D721Med (cell line): ENCODE data around the gene CCDC85C.

Experiments used
- DNase-seq: peaks from one replicate; pipeline ENCODE4 v3.0.0; 2011; ENCODE audit warnings: low spot score; ENCODE audit not compliant: insufficient read length
- FAIRE-seq: peaks from 2 replicates; lab custom pipeline; 2011; peaks lifted over from hg19 to GRCh38; lab: Jason Lieb, UNC
- TF ChIP-seq, protein P1 (sequence below): IDR thresholded peaks from 2 replicates; pipeline ENCODE4 v1.5.1; 2012; ENCODE audit warnings: mild to moderate bottlenecking, control low read depth; ENCODE audit not compliant: insufficient read depth; ENCODE audit errors: missing control alignments

Gene CCDC85C

DNA sequence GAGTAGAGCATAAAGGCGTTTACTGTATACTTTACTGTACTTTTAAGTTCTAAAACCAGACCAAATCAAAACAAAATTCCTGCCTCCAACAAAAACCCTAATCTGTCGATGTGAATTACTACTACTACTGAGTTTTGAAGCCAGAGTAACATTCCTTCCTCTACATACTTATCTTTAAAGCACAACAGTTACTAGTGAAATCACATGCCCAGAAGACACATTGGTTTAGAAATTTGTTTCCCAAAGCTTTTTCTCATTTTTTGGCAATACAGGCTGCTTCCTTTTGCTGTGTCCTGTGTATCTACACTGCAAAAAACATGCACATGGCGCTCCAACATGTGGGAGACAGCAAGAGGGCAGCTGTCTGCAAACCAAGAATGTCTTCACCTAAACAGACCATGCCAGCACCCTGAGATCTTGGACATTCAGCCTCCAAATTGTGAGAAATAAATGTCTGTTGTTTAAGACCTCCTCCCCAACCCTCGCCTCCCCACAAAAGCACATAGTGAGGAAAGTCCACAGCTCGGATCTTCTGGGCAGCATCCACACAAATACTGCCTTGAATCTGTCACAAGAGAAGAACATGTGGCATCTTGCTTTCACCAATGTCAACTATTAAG lies 144.4 kb downstream of the CCDC85C start:
- TF ChIP-seq, protein P1, sequence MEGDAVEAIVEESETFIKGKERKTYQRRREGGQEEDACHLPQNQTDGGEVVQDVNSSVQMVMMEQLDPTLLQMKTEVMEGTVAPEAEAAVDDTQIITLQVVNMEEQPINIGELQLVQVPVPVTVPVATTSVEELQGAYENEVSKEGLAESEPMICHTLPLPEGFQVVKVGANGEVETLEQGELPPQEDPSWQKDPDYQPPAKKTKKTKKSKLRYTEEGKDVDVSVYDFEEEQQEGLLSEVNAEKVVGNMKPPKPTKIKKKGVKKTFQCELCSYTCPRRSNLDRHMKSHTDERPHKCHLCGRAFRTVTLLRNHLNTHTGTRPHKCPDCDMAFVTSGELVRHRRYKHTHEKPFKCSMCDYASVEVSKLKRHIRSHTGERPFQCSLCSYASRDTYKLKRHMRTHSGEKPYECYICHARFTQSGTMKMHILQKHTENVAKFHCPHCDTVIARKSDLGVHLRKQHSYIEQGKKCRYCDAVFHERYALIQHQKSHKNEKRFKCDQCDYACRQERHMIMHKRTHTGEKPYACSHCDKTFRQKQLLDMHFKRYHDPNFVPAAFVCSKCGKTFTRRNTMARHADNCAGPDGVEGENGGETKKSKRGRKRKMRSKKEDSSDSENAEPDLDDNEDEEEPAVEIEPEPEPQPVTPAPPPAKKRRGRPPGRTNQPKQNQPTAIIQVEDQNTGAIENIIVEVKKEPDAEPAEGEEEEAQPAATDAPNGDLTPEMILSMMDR, result no peak
- FAIRE-seq (no peak), DNase-seq (no peak)

DNA sequence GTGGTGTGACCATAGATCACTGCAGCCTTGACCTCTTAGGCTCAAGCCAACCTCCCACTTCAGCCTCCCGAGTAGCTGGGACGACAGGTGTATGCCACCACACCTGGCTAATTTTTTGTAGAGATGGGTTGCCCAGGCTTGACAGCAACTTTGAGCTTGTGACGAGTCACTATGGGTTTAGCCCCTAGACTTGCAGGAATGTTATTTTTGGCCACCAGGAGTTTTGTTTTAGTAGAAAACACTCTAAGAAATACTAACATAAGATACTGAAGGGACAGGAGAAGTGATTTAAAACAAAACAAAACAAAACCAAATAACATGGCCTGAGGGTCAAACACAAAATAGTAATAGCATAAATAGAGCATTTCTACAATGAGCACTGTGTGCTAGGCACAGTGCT lies 149.8 kb downstream of the CCDC85C start:
- no peak for FAIRE-seq
- TF ChIP-seq, protein P1, result no peak
- no peak for DNase-seq

DNA sequence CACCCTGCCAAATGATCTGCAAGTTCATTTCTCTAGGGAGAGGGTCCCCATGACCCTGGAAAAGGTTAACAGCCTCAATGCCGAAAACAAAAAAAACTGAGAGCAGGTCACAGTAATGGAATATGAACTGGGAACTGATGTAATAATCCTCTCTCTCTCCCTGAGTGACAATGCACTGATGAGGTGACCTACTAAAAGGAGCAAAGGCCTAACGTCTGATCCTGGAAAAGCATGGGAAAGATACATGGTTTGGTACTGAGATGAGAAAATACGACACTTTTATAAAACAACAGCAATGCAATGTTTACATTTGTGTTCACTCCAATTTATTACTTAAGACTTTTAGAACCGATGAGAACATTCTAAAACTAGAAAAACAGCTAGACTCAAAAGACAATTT lies 151.0 kb downstream of the CCDC85C start:
- DNase-seq (no peak), FAIRE-seq (no peak)
- TF ChIP-seq, protein P1, result no peak

DNA sequence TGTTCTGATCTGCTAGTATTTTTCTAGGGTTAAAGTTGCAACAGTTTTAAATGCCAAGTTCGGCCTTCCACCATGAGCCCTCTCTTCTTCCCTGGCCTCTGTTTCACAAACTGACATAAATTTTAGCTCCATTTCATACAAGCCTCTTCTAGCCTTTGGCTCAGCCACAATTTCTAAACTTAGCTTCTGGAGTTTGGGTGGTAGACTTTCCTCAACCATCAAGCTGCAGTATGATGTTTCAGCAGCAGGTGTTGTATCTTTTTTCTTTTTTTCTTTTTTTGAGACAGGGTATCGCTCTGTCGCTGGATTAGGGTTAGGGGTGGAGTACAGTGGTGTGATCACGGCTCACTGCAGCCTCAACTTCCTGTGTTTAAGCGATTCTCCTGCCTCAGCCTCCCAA lies 152.8 kb downstream of the CCDC85C start:
- FAIRE-seq (no peak), DNase-seq (no peak)
- TF ChIP-seq, protein P1, result no peak

DNA sequence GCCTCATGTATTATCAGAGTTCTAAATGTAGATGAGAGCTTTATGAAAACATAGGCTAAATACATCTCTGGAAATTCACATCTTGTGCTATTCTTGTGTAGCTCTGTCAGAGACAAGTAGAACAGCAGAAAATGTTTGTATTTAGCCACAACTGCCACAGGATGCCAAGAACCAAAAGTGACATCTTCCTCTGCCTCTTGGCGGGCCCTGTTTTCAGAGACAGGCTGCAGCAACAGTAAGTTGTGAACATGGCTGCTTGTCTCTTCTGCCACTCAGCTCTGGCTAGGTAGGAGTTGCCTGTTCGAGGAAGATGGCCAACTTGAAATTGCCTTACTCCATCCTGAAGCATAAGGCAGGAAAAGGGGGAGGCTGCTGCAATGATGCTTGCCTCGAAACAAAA lies 153.7 kb downstream of the CCDC85C start:
- FAIRE-seq, result no peak
- TF ChIP-seq, protein P1, result no peak
- DNase-seq, result no peak
